ENCODE measurements around the gene FAM171A1.

GRCh38 chr10:15231426-15231825 lies 139.7 kb downstream of the FAM171A1 start:
- TF ChIP-seq CTCF (IDR thresholded peaks at IDR 0.05) (no peak), POLR2AphosphoS5 (IDR thresholded peaks at IDR 0.05; ENCODE audit: low read depth, low read length) (no peak)
